ENCODE results near the gene ATP23.

ATP23 gene

GRCh38 chr12:57941165-57941894 is at the start of gene ATP23:
Gene ATP23, plus strand, starts transcription at chr12:57941567. Its CDS starts 135 bp downstream, at chr12:57941702.
- peak; percentile 69 for DNase-seq (ENCODE audit: low read depth, low spot score)

GRCh38 chr12:57892232-57892972 is 49.0 kb upstream of the ATP23 start:
- DNase-seq (ENCODE audit: low read depth, low spot score) = no peak

- no peak for DNase-seq (ENCODE audit: low read depth, low spot score)
Observed at GRCh38 chr12:57893431-57894353, 47.7 kb upstream of the ATP23 start.

- DNase-seq (ENCODE audit: low read depth, low spot score) = no peak
Observed at GRCh38 chr12:57894399-57895292, 46.7 kb upstream of the ATP23 start.

- no peak for DNase-seq (ENCODE audit: low read depth, low spot score)
Observed at GRCh38 chr12:57895389-57896114, 45.8 kb upstream of the ATP23 start.

- DNase-seq (ENCODE audit: low read depth, low spot score) = no peak
Observed at GRCh38 chr12:57896115-57896433, 45.3 kb upstream of the ATP23 start.

GRCh38 chr12:57896434-57897201 is 44.7 kb upstream of the ATP23 start:
- DNase-seq (ENCODE audit: low read depth, low spot score) = no peak

GRCh38 chr12:57897286-57897974 is 43.9 kb upstream of the ATP23 start:
- no peak for DNase-seq (ENCODE audit: low read depth, low spot score)

- no peak for DNase-seq (ENCODE audit: low read depth, low spot score)
Observed at GRCh38 chr12:57898308-57898970, 42.9 kb upstream of the ATP23 start.

GRCh38 chr12:57899010-57899662 is 42.2 kb upstream of the ATP23 start:
- DNase-seq (ENCODE audit: low read depth, low spot score) = no peak

GRCh38 chr12:57902478-57902969 is 38.8 kb upstream of the ATP23 start:
- no peak for DNase-seq (ENCODE audit: low read depth, low spot score)

- DNase-seq (ENCODE audit: low read depth, low spot score) = no peak
Observed at GRCh38 chr12:57904426-57904825, 36.9 kb upstream of the ATP23 start.

- peak; percentile 75 for DNase-seq (ENCODE audit: low read depth, low spot score)
Observed at GRCh38 chr12:57904848-57905811, 36.2 kb upstream of the ATP23 start.

GRCh38 chr12:57905812-57906475 is 35.4 kb upstream of the ATP23 start:
- no peak for DNase-seq (ENCODE audit: low read depth, low spot score)

- no peak for DNase-seq (ENCODE audit: low read depth, low spot score)
Observed at GRCh38 chr12:57906821-57907220, 34.5 kb upstream of the ATP23 start.

- no peak for DNase-seq (ENCODE audit: low read depth, low spot score)
Observed at GRCh38 chr12:57907281-57907680, 34.1 kb upstream of the ATP23 start.

Measured in iPS DF 19.7 (cell line).